Activated naive CD4-positive, alpha-beta T cell treated with anti-CD3 and anti-CD28 coated beads, Interleukin-2, amount 50 U/mL, for 16 hours (primary cell): ENCODE data around the gene RRP12.
A peak's percentile ranks its signal among the peaks of the same experiment; 100 is the strongest.

Experiments
- DNase-seq: peaks from one replicate; pipeline ENCODE4 v3.0.0-alpha.2; 2020

The RRP12 gene

GRCh38 chr10:97334370-97335175 is 66.6 kb downstream of the RRP12 start, which contains the start of gene FRAT2:
Gene FRAT2 (minus strand): TSS chr10:97334729. CDS start chr10:97334572, 157 bp downstream.
- DNase-seq = peak; percentile 90

GRCh38 chr10:97333601-97334369 is 67.4 kb downstream of the RRP12 start:
- DNase-seq = peak; percentile 47

- DNase-seq = no peak
Observed at GRCh38 chr10:97333351-97333600, 67.9 kb downstream of the RRP12 start.

GRCh38 chr10:97332591-97333350 is 68.4 kb downstream of the RRP12 start:
- DNase-seq = no peak

- no peak for DNase-seq
Observed at GRCh38 chr10:97331153-97331703, 69.9 kb downstream of the RRP12 start.

GRCh38 chr10:97329766-97330165 is 71.4 kb downstream of the RRP12 start:
- DNase-seq = no peak

- DNase-seq = no peak
Observed at GRCh38 chr10:97328646-97329453, 72.3 kb downstream of the RRP12 start.

- no peak for DNase-seq
Observed at GRCh38 chr10:97327348-97328294, 73.5 kb downstream of the RRP12 start.

- no peak for DNase-seq
Observed at GRCh38 chr10:97325754-97326153, 75.4 kb downstream of the RRP12 start.

GRCh38 chr10:97323501-97323900 is 77.6 kb downstream of the RRP12 start:
- DNase-seq = no peak

- DNase-seq = no peak
Observed at GRCh38 chr10:97321804-97322190, 79.3 kb downstream of the RRP12 start.

GRCh38 chr10:97321032-97321803 is 79.9 kb downstream of the RRP12 start:
- no peak for DNase-seq

- DNase-seq = peak; percentile 32
Observed at GRCh38 chr10:97320480-97321031, 80.6 kb downstream of the RRP12 start.

- peak; percentile 64 for DNase-seq
Observed at GRCh38 chr10:97319671-97320479, 81.3 kb downstream of the RRP12 start.

GRCh38 chr10:97318772-97319651 is 82.1 kb downstream of the RRP12 start, which contains the start of gene FRAT1:
Gene FRAT1 (plus strand): TSS chr10:97319271. CDS start chr10:97319454, 183 bp downstream.
- peak; percentile 86 for DNase-seq

- DNase-seq = no peak
Observed at GRCh38 chr10:97314671-97315070, 86.5 kb downstream of the RRP12 start.

GRCh38 chr10:97312897-97313296 is 88.2 kb downstream of the RRP12 start:
- no peak for DNase-seq

GRCh38 chr10:97311111-97311626 is 90.0 kb downstream of the RRP12 start:
- DNase-seq = no peak
